22Rv1 (cell line): ENCODE measurements around the gene ADGRL3.

Experiments used
- H3K27ac ChIP-seq: fragments of 450-650 bp; 2 replicates; pipeline ENCODE4 v1.5.1; 2017
- CTCF ChIP-seq: fragments of 450-650 bp; IDR thresholded peaks from 2 replicates; pipeline ENCODE4 v1.5.1; 2017; ENCODE audit warnings: mild to moderate bottlenecking
- ZFX ChIP-seq: fragments of 450-650 bp; IDR thresholded peaks from 2 replicates; pipeline ENCODE4 v1.6.1; 2017; ENCODE audit warnings: antibody characterized with exemption, borderline replicate concordance

ADGRL3 gene

GRCh38 chr4:61395754-61396153, 195.6 kb downstream of the ADGRL3 start:
- TF ChIP-seq CTCF: no peak
- H3K27ac ChIP-seq: no peak overlapping the region

GRCh38 chr4:61397174-61397573, 197.0 kb downstream of the ADGRL3 start:
- no peak overlapping the region for H3K27ac ChIP-seq
- TF ChIP-seq CTCF (no peak), ZFX (no peak)

GRCh38 chr4:61400439-61401038, 200.4 kb downstream of the ADGRL3 start:
- no peak overlapping the region for H3K27ac ChIP-seq
- no peak for TF ChIP-seq CTCF
- TF ChIP-seq ZFX: no peak

- no peak overlapping the region for H3K27ac ChIP-seq
Observed at GRCh38 chr4:61401771-61402170, 201.6 kb downstream of the ADGRL3 start.

GRCh38 chr4:61405307-61405706, 205.2 kb downstream of the ADGRL3 start:
- H3K27ac ChIP-seq: no peak overlapping the region
- TF ChIP-seq ZFX (no peak), CTCF (no peak)

More at GRCh38 chr4:61401771-61402170, 201.6 kb downstream of the ADGRL3 start:
- no peak for TF ChIP-seq CTCF

- TF ChIP-seq CTCF (no peak), ZFX (no peak)
- no peak overlapping the region for H3K27ac ChIP-seq
Observed at GRCh38 chr4:61406677-61407076, 206.6 kb downstream of the ADGRL3 start.

GRCh38 chr4:61407642-61408618, 207.8 kb downstream of the ADGRL3 start:
- TF ChIP-seq CTCF: no peak
- no peak for TF ChIP-seq ZFX
- H3K27ac ChIP-seq: no peak overlapping the region
